ENCODE data around the gene FFAR2.

FFAR2 gene

DNA sequence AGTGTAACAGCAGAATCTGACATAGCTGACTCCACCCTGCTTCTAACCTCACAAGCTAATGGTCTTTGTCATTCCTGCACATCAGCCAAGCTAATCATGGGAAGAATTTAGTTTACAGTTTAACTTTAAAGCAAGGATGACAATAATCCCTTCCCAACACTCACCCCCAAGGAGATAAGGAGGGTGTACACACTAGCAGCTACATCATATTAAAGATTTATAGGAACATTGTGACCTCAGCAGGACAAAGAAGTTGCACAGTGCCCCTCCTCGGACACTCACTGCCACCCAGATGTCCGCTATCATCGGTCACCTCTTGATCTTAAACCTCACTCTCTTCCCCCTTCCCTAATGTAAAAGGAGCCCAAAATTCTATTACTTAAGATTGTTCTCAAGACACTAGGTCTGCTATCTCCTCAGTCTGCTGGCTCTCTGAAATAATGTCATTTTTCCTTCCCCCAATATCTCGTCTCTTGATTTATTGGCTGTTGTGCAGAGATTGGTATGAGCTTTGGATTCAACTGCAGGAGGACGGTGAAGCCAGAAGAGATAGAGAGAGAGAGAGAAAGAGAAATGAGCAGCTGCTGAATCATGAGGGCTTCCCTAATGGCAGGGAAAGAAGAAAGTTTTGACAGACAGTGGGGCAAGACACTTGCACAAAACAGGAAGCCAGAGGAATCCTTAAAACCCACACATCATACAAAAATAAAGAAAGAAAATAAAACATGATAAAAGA lies 17.5 kb upstream of the FFAR2 start:
- Histone ChIP-seq H3K4me1 (ENCODE audit: control insufficient read depth, low read length) (no peaks in the 10 kb centered on the region), H3K4me3 (ENCODE audit: low read length) (no peak overlapping the region), H3F3A (ENCODE audit: control insufficient read depth, insufficient read depth) (no peaks in the 10 kb centered on the region), H3K36me3 (ENCODE audit: control insufficient read depth, low read length) (no peaks in the 10 kb centered on the region), H3K4me2 (ENCODE audit: low read length) (no peak overlapping the region), H3K9me3 (ENCODE audit: control insufficient read depth, insufficient read depth, low read length) (no peaks in the 10 kb centered on the region), H3K27ac (ENCODE audit: low read depth, low read length) (no peak overlapping the region), H4K20me1 (ENCODE audit: control insufficient read depth, insufficient read depth, low read depth, low read length) (no peaks in the 10 kb centered on the region; the same call in 1 of the 2 replicates), H3K9me2 (replicated peaks; ENCODE audit: control insufficient read depth, low read length) (no peaks in the 10 kb centered on the region), H3K79me2 (ENCODE audit: control insufficient read depth, low read length) (no peaks in the 10 kb centered on the region), H3K27me3 (ENCODE audit: control insufficient read depth, low read length) (peaks cover 32% of the 10 kb centered on the region)
- TF ChIP-seq CTCF (IDR thresholded peaks at IDR 0.05; ENCODE audit: low read depth, low read length, poor library complexity, severe bottlenecking) = no peak
- no peak for TF ChIP-seq EZH2phosphoT487 (IDR thresholded peaks at IDR 0.05; ENCODE audit: borderline replicate concordance, low read length)

DNA sequence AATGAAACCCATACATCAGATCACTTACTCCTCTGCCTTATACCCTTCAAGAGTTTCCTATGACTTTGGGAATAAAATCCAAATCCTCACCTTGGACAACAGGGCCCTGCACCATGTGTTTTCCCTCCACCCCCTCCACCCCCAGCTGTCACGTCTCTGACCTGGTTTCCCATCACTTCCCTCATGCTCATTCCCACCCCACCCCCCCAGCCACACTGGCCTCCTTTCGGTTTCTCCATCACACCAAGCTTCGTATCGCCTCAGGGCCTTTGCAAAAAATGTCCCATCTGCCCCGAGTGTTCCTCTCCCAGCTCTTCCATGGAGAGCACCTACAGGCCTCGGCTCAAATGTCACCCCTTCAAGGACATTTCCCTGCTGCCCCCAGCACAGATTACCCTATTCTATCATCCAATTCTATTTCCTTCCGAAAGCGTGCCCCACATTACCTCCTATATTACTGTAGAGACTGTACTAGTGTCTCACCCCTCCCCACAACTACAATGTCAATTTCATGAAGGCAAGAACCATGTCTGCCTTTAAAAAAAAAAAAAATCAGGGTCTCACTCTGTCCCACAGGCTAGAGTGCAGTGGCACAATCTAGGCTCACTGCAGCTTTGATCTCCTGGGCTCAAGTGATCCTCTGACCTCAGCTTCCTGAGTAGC lies 16.8 kb upstream of the FFAR2 start:
- Histone ChIP-seq H3F3A (ENCODE audit: control insufficient read depth, insufficient read depth) (no peaks in the 10 kb centered on the region), H3K27ac (ENCODE audit: low read depth, low read length) (no peak overlapping the region), H3K4me2 (ENCODE audit: low read length) (no peak overlapping the region)

GRCh38 chr19:35432911-35433310 lies 15.1 kb upstream of the FFAR2 start:
- no peak overlapping the region for H3K4me3 ChIP-seq (ENCODE audit: low read length)
- H3F3A ChIP-seq (ENCODE audit: control insufficient read depth, insufficient read depth) = no peaks in the 10 kb centered on the region
- no peak overlapping the region for H3K27ac ChIP-seq (ENCODE audit: low read depth, low read length)
- no peaks in the 10 kb centered on the region; the same call in 1 of the 2 replicates for H4K20me1 ChIP-seq (ENCODE audit: control insufficient read depth, insufficient read depth, low read depth, low read length)
- no peaks in the 10 kb centered on the region for H3K9me2 ChIP-seq (replicated peaks; ENCODE audit: control insufficient read depth, low read length)
- H3K4me1 ChIP-seq (ENCODE audit: control insufficient read depth, low read length) = peaks cover 6% of the 10 kb centered on the region
- no peak overlapping the region for H3K4me2 ChIP-seq (ENCODE audit: low read length)
- peaks cover 48% of the 10 kb centered on the region for H3K27me3 ChIP-seq (ENCODE audit: control insufficient read depth, low read length)
- H3K36me3 ChIP-seq (ENCODE audit: control insufficient read depth, low read length) = no peaks in the 10 kb centered on the region
- H3K9me3 ChIP-seq (ENCODE audit: control insufficient read depth, insufficient read depth, low read length) = no peaks in the 10 kb centered on the region
- H3K79me2 ChIP-seq (ENCODE audit: control insufficient read depth, low read length) = no peaks in the 10 kb centered on the region
- no peak for TF ChIP-seq EZH2phosphoT487 (IDR thresholded peaks at IDR 0.05; ENCODE audit: borderline replicate concordance, low read length)
- no peak for TF ChIP-seq CTCF (IDR thresholded peaks at IDR 0.05; ENCODE audit: low read depth, low read length, poor library complexity, severe bottlenecking)

More for the DNA sequence above, 16.8 kb upstream of the FFAR2 start:
- Histone ChIP-seq H3K9me2 (replicated peaks; ENCODE audit: control insufficient read depth, low read length) (no peaks in the 10 kb centered on the region), H3K36me3 (ENCODE audit: control insufficient read depth, low read length) (no peaks in the 10 kb centered on the region), H3K27me3 (ENCODE audit: control insufficient read depth, low read length) (peaks cover 39% of the 10 kb centered on the region), H3K79me2 (ENCODE audit: control insufficient read depth, low read length) (no peaks in the 10 kb centered on the region), H3K4me3 (ENCODE audit: low read length) (no peak overlapping the region), H3K9me3 (ENCODE audit: control insufficient read depth, insufficient read depth, low read length) (no peaks in the 10 kb centered on the region), H3K4me1 (ENCODE audit: control insufficient read depth, low read length) (peaks cover 2% of the 10 kb centered on the region), H4K20me1 (ENCODE audit: control insufficient read depth, insufficient read depth, low read depth, low read length) (no peaks in the 10 kb centered on the region; the same call in 1 of the 2 replicates)
- TF ChIP-seq EZH2phosphoT487 (IDR thresholded peaks at IDR 0.05; ENCODE audit: borderline replicate concordance, low read length) (no peak), CTCF (IDR thresholded peaks at IDR 0.05; ENCODE audit: low read depth, low read length, poor library complexity, severe bottlenecking) (no peak)

Measured in DOHH2 (cell line).